GM18870 (cell line): ENCODE results near the gene PYY.

Source experiments
- ATAC-seq: cut with Tn5 transposase; IDR thresholded peaks from one replicate; pipeline ENCODE4 v1.9.1; 2021; ENCODE audit warnings: moderate library complexity; ENCODE audit not compliant: unreplicated experiment

PYY gene

DNA sequence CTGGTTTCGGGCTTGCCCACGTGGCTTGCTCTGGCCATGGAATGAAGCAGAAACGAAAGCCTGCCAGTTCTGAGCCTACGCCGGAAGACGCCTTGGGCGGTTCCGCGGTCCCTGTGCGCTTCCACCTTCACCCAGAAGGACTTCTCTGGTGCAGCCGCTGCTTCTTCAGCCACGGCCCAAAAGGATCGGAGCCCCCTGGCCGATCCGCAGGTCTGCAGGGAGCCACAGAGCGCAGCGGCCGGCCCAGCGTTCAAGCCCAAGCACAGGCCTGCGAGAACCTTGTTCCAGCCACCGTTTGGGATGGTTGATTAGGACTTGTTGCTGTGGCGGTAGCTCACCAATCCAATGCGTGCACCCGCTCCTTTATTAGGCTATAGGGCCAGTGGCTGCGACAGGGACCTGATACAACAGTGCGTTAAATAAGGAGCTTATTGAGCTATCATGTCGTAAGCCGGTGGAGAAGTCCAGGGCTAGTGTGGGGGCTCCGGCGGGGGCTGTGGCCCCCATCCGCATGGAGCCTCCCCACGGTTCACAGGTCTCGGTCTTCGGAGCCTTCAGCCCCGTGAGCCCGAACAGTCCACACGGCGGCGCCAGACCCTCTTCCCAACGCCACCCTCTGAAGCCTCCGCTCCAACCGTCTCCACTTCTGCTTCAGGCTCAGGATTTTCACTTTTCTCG, 36.3 kb downstream of the PYY start:
- no peak for ATAC-seq

- no peak for ATAC-seq
These were observed 36.8 kb downstream of the PYY start for GRCh38 chr17:43917016-43917347.

DNA sequence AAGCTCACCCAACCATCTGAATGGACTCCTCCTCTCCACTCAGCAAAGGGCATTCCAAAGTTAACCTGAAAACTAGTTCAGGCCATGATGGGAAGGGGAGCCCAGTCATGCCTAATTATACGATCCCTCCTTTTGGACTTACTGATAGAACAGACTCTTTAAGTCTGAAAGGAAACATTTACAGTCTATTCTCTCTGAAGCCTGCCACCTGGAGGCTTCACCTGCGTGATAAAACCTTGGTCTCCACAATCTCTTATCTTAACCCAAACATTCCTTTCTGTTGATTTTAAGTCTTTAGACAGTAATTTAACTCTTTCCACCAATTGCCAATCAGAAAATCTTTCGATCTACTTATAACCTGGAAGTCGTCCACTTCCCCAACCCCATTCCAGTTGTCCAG, 37.4 kb downstream of the PYY start:
- no peak for ATAC-seq

DNA sequence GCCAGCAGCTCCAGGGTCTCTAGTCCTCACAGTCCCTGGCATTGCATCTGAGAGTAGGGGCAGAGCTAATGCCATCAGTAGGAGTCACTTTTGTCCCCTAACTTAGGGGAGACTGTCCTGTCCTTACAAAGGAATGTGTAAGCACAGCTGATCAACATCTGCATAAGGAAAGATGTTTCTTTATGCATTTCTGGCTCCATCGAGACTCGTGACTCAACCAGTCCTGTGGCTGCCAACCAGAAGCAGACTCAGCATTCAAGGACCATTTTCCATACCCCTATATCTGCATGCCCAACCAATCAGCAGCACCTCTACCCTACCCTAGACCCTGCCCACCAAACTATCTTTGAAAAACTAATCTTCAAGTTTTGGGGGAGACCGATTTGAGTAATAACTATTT, 38.2 kb downstream of the PYY start:
- no peak for ATAC-seq

DNA sequence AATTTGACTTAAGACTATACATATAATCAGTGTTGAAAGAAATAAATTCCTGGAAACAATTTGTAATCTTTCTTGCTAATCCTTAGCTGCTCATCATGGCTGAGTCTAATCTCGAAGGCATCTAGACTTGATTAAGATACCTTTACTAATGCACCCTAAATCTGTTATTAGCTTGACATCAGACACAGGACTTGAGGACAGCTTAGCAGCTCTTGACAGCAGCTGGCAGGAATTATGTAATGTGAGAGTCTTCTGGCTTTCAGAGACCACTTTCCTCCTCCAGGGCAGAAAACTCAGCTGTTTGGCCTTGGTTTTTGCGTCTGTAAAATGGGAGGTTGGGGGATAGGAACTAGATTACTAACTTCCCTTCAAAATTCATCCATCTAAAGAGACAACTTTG, 39.3 kb downstream of the PYY start:
- no peak for ATAC-seq

- ATAC-seq: no peak
These were observed 40.2 kb downstream of the PYY start for GRCh38 chr17:43913584-43913983.

DNA sequence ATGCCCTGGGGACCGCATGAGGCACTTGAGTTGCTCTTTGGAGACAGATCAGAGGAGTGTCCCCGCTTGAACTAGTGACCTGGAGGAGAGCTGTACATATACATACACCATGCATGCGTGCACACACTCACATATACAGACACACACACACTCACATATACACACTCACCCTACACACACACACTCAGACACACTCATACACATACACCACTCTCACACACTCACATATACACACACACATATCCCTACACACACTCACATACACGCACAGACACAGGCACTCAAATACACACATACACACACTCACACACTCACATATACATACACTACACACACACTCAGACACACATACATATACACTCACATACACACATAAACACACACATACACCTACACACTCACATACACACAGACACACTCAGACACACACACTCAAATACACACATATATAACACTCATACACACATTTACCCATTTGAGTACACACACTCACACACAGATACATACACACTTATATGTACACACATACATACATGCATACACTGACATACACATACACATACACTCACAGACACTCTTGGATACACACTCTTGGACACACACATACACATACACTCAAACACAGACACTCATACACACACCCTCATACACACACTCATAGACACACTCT, 41.0 kb downstream of the PYY start:
- no peak for ATAC-seq

DNA sequence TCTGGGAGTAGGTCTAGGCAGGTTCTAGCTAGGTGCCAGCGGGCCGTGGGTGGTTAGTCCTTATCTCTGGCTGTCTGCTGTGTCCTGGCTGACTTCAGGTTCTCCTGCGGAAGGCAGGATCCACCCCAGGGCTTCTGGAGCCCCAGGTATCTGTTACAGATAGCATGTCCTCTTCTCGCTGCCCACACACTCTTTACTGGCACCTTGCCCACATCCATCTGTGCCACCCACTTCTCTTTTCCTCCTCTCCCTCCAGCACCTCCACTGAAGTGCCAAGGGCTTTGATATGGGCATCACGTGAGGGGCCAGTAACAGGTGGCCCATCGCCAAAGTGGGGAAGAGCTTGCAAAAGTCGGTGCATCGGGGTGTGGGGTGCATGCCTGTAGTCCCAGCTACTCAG, 41.8 kb downstream of the PYY start:
- ATAC-seq: no peak

DNA sequence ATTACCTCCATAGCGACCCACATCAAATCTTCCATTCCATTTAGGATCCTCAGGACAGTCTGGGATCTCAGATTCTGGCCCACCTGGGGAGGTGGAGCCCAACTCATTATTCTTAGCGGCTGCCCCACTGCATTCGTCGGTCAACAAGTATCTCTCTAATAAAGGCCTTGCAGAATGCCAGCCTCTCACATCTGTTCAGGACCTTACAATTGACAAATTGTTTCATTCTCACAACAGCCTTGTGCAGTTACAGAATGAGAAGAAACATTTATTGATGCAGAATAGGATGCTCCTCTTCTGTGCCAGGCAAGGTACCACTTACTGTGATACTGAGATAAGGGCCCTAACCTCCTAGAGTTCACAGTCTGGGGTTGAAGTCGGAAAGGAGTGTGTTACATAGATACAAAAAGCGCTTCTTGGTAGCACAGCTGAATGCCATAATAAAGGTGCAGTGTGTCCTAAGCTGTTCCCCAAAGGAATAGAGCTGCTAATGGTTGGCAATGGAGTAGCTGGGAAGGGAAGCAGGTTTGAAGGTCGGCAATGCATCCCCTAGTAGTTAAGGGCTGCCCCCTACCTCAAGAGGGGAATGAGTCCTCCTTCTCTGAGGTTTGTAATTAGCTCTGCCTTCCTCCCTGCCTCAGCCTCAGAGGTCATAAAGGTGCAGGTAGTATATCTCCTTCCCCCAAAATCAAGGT, 44.1 kb downstream of the PYY start:
- ATAC-seq: no peak

GRCh38 chr17:43907998-43908721, 45.6 kb downstream of the PYY start:
- no peak for ATAC-seq

GRCh38 chr17:43907425-43907981, 46.2 kb downstream of the PYY start, which contains the start of gene MPP2:
Gene MPP2 (minus strand): TSS chr17:43907536. CDS start chr17:43904460, 3,076 bp downstream.
- no peak for ATAC-seq

DNA sequence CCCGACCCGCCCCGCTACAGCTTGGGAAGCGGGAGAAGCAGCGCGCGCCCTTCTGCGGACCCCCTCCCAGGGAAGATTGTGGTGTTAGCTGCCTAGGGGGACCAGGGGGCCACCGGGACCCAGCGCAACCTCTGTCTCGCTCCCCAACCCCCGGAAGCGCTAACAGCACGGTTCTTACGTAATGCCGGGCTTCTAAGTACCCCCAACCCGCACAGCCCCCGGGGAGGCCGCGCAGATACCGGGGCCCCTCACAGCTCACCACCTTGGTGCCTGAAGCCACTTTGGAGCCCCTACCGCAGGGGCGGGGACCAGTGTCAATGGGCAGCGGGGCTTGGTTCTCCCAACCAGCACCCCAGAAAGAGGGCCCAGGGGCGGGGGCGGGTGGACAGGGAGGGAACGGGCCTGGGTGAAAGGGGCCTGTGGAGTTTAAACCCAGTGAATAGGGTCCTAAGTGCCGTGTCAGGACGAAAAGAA, 46.8 kb downstream of the PYY start:
- ATAC-seq: no peak

- ATAC-seq: no peak
These were observed 47.5 kb downstream of the PYY start for GRCh38 chr17:43905985-43906852.

DNA sequence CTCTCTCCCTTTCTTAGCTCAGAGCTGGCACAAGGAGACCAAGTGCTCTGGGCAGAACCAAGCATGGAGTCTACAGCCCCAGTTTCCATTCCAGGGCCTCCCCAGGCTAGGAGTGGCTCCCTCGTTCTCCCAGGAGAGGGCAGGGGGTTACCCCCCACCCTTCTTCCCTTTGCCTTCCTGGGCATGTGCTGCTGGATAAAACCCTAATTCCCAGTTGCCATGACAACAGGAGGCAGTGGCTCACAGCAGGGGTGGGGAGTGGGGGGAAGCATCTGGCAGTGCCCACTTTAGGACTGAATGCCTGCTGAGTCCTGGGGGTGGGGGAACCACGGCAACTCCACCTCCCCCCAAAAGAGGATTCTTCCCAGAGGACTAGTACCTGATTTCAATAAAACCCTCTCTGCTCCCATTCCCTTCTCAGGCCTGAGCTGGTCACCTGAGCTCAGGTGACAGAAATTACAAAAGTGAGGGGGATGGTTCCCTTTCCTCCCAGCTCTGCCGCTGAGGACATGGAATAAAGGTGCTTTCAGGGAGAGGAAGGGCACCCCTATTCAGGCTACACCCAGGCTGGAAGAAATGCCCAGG, 48.2 kb downstream of the PYY start:
- ATAC-seq: no peak
